BJ (cell line): Measurements from ENCODE around the gene FOXN1. TPM values are rescaled to one million over a fixed set of nuclear protein-coding genes. Genes with fewer than 3 reads are reported as not detected.

Source experiments
- CTCF ChIA-PET: fragments of 350-600 bp; formaldehyde crosslinking; extraction: SDS; loops from one replicate; lab custom pipeline; 2021; ENCODE audit warnings: antibody characterized with exemption, inconsistent platforms; lab: Yijun Ruan, JAX
- POLR2A ChIA-PET: fragments of 300-600 bp; sonication (Branson Sonifier 250); formaldehyde crosslinking; extraction: SDS; loops from one replicate; lab custom pipeline; 2021; ENCODE audit warnings: antibody characterized with exemption; lab: Charles Lee
- DNase-seq: peaks from one replicate; pipeline ENCODE4 v3.0.0-alpha.2; 2011; ENCODE audit warnings: low read depth
- H3K27me3 ChIP-seq: 2 replicates; pipeline ENCODE4 v1.6.0; 2011; ENCODE audit warnings: low read length; ENCODE audit not compliant: control insufficient read depth, insufficient read depth
- H3K36me3 ChIP-seq: 2 replicates; pipeline ENCODE4 v1.5.1; 2011; ENCODE audit warnings: low read length; ENCODE audit not compliant: control insufficient read depth, insufficient read depth
- H3K4me3 ChIP-seq: 2 replicates; pipeline ENCODE4 v1.5.1; 2011; ENCODE audit warnings: low read depth, mild to moderate bottlenecking, control low read depth, low read length
- CTCF ChIP-seq: IDR thresholded peaks from 2 replicates; pipeline ENCODE4 v1.5.1; 2011; ENCODE audit warnings: low read depth, mild to moderate bottlenecking, control low read depth, inconsistent platforms, low read length, moderate library complexity; ENCODE audit not compliant: insufficient read depth
- polyA plus RNA-seq: library from polyadenylated mRNA; depleted of rRNA; stranded (reverse); fragments of >200 nt; gene quantifications from 2 replicates; pipeline ENCODE4 v1.2.3, GENCODE V29; 2011

FOXN1 gene
- polyA plus RNA-seq, 1 experiment, result not detected

- Histone ChIP-seq H3K36me3 (no peaks in the 10 kb centered on the region), H3K4me3 (no peak overlapping the region), H3K27me3 (peaks cover 18% of the 10 kb centered on the region)
- no peak for DNase-seq
- ChIA-PET POLR2A (no interaction called here), CTCF (interaction anchor here (1.4 to 9.8 kb wide), 2 partner anchors 37 to 47 kb away, joined by 5 to 155 read pairs; no protein-coding TSS in a partner anchor)
- TF ChIP-seq CTCF, result no peak
Observed at GRCh38 chr17:28500712-28501379, 5.3 kb upstream of the FOXN1 start.

- TF ChIP-seq CTCF, result no peak
- ChIA-PET CTCF (interaction anchor here (1.4 to 1.8 kb wide), 2 partner anchors 11 to 46 kb away, joined by 5 to 10 read pairs; no protein-coding TSS in a partner anchor), POLR2A (no interaction called here)
- DNase-seq, result no peak
- Histone ChIP-seq H3K36me3 (no peaks in the 10 kb centered on the region), H3K27me3 (peaks cover 19% of the 10 kb centered on the region), H3K4me3 (no peak overlapping the region)
Observed at GRCh38 chr17:28501421-28502284, 4.5 kb upstream of the FOXN1 start.

DNA sequence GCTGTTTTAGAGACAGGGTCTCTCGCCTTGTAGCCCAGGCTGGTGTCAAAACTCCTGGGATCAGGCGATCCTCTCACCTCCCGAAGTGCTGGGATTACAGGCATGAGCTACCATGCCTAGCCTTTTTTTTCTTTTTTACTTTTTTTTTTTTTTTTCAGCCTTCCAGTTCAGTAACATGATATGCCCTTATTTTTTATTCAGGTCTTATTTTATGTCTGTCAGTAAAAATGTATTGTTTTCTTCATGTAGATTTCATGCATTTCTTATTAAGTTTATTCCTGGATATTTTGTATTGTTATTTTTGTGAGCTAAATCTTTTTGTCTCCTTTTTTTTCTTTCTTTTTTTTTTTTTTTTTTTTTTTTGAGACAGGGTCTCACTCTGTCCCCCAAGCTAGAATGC lies 2.7 kb upstream of the FOXN1 start:
- H3K27me3 ChIP-seq, result peaks cover 33% of the 10 kb centered on the region
- POLR2A ChIA-PET, result no interaction called here
- no peaks in the 10 kb centered on the region for H3K36me3 ChIP-seq
- H3K4me3 ChIP-seq, result no peak overlapping the region
- DNase-seq, result no peak
- TF ChIP-seq CTCF, result no peak
- CTCF ChIA-PET, result interaction anchor here (0.7 to 6.5 kb wide), 6 partner anchors 8 to 44 kb away, joined by 3 to 48 read pairs (median 5); no protein-coding TSS in a partner anchor

DNA sequence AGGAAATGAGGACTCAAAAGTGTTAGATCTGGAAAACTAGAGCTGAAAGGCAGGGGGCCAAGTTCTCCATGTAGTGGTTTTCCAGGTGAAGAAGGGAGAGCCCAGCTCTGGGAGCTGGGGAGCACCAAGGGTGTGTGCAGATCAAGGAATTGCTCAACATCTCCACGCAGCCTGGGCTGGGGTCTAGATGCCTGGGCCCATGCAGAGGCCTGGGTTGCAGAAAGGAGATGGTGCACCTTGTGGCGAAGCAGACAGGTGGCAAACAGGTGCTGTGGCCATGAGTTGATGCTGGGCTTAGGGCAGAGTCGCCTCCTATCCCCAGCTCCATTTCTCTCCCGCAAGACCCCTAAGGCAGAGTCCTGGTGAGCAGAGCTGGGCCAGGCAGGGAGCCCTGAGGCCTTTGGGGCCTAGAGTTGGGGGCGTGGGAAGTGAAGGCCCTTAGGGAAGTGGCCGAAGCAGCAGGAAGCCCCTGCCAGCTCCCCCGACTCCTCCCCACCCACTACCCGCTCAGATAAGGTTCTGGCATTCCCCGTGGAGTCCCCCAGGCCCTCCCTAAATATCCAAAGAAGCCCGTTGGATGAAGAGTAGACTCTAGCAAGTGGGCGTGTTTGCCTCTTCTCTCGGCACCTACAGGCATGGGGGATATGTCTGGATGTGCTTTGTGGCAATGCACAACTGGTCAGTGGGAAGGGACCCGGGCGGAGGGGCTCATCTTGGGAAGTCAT lies 777 bp downstream of the FOXN1 start:
- POLR2A ChIA-PET, result no interaction called here
- CTCF ChIA-PET, result interaction anchor here (0.7 to 6.5 kb wide), 2 partner anchors 12 to 31 kb away, joined by 4 to 48 read pairs; no protein-coding TSS in a partner anchor
- Histone ChIP-seq H3K36me3 (no peaks in the 10 kb centered on the region), H3K4me3 (no peak overlapping the region), H3K27me3 (peaks cover 44% of the 10 kb centered on the region)
- TF ChIP-seq CTCF, result no peak
- no peak for DNase-seq
